H9 (cell line): ENCODE results near the gene RNF145. TPM values are rescaled to one million over a fixed set of nuclear protein-coding genes. Genes with fewer than 3 reads are reported as not detected.
A peak's percentile ranks its signal among the peaks of the same experiment; 100 is the strongest.

Source experiments
- DNase-seq: peaks from one replicate; pipeline ENCODE4 v3.0.0-alpha.2; 2017
- H2AFZ ChIP-seq: one replicate; pipeline ENCODE4 v1.6.1; 2013; ENCODE audit warnings: mild to moderate bottlenecking, low read length, control low read depth, moderate library complexity
- H2AK5ac ChIP-seq: 2 replicates; pipeline ENCODE4 v1.6.1; 2013; ENCODE audit warnings: low read length, control low read depth, mixed read lengths; ENCODE audit not compliant: insufficient read length
- H2BK120ac ChIP-seq: one replicate; pipeline ENCODE4 v1.6.1; 2013; ENCODE audit warnings: low read depth, mild to moderate bottlenecking, low read length, control low read depth, inconsistent platforms; ENCODE audit not compliant: poor library complexity, severe bottlenecking
- H2BK12ac ChIP-seq: 2 replicates; pipeline ENCODE4 v1.6.1; 2013; ENCODE audit warnings: low read length, control low read depth, mixed read lengths, low read depth; ENCODE audit not compliant: insufficient read length
- H2BK15ac ChIP-seq: 2 replicates; pipeline ENCODE4 v1.6.1; 2013; ENCODE audit warnings: low read depth, low read length, control low read depth
- H2BK20ac ChIP-seq: one replicate; pipeline ENCODE4 v1.6.1; 2013; ENCODE audit warnings: low read depth, mild to moderate bottlenecking, low read length, control low read depth, inconsistent platforms; ENCODE audit not compliant: poor library complexity, severe bottlenecking
- H2BK5ac ChIP-seq: 2 replicates; pipeline ENCODE4 v1.6.1; 2013; ENCODE audit warnings: low read length, control low read depth, mixed read lengths; ENCODE audit not compliant: insufficient read length
- H3K14ac ChIP-seq: 2 replicates; pipeline ENCODE4 v1.6.1; 2013; ENCODE audit warnings: low read length, control low read depth; ENCODE audit not compliant: insufficient read depth
- H3K18ac ChIP-seq: 2 replicates; pipeline ENCODE4 v1.6.1; 2013; ENCODE audit warnings: low read depth, mild to moderate bottlenecking, mixed read lengths, low read length, control low read depth; ENCODE audit not compliant: insufficient read length
- H3K23ac ChIP-seq: 2 replicates; pipeline ENCODE4 v1.6.1; 2013; ENCODE audit warnings: low read length, control low read depth, mixed read lengths, low read depth; ENCODE audit not compliant: insufficient read length
- H3K23me2 ChIP-seq: 2 replicates; pipeline ENCODE4 v1.6.1; 2013; ENCODE audit warnings: low read depth, mild to moderate bottlenecking, mixed read lengths, low read length, control low read depth; ENCODE audit not compliant: insufficient read length, poor library complexity, severe bottlenecking
- H3K27ac ChIP-seq: 2 replicates; pipeline ENCODE4 v1.5.1; 2013; ENCODE audit warnings: low read length, control low read depth, mixed read lengths, low read depth; ENCODE audit not compliant: insufficient read length
- H3K27me3 ChIP-seq: 2 replicates; pipeline ENCODE4 v1.6.1; 2013; ENCODE audit warnings: low read length, control low read depth, inconsistent platforms; ENCODE audit not compliant: insufficient read depth
- H3K4ac ChIP-seq: 2 replicates; pipeline ENCODE4 v1.6.1; 2013; ENCODE audit warnings: low read depth, mild to moderate bottlenecking, control low read depth, inconsistent platforms, low read length, moderate library complexity
- H3K4me1 ChIP-seq: 2 replicates; pipeline ENCODE4 v1.6.1; 2013; ENCODE audit warnings: low read length, control low read depth, inconsistent platforms; ENCODE audit not compliant: insufficient read depth
- H3K4me2 ChIP-seq: 2 replicates; pipeline ENCODE4 v1.6.1; 2013; ENCODE audit warnings: low read length, control low read depth, mixed read lengths; ENCODE audit not compliant: insufficient read length, insufficient read depth
- H3K56ac ChIP-seq: 2 replicates; pipeline ENCODE4 v1.6.1; 2013; ENCODE audit warnings: low read depth, mild to moderate bottlenecking, mixed read lengths, low read length, control low read depth; ENCODE audit not compliant: insufficient read length
- H3K79me1 ChIP-seq: 2 replicates; pipeline ENCODE4 v1.6.1; 2013; ENCODE audit warnings: low read depth, mild to moderate bottlenecking, moderate library complexity, low read length, control low read depth, inconsistent platforms; ENCODE audit not compliant: insufficient read depth, poor library complexity, severe bottlenecking
- H3K79me2 ChIP-seq: 2 replicates; pipeline ENCODE4 v1.6.1; 2013; ENCODE audit warnings: low read length, control low read depth, inconsistent platforms; ENCODE audit not compliant: insufficient read depth
- H3K9ac ChIP-seq: 2 replicates; pipeline ENCODE4 v1.6.1; 2013; ENCODE audit warnings: low read length, control low read depth, mixed read lengths; ENCODE audit not compliant: insufficient read length; ENCODE audit errors: extremely low read depth
- H3K9me3 ChIP-seq: one replicate; pipeline ENCODE4 v1.6.1; 2013; ENCODE audit warnings: low read depth, low read length, inconsistent platforms; ENCODE audit not compliant: control insufficient read depth
- H3T11ph ChIP-seq: one replicate; pipeline ENCODE4 v1.6.1; 2013; ENCODE audit warnings: mild to moderate bottlenecking, low read length, control low read depth, inconsistent platforms
- H4K20me1 ChIP-seq: one replicate; pipeline ENCODE4 v1.6.1; 2013; ENCODE audit not compliant: control insufficient read depth, insufficient read length, insufficient read depth
- H4K5ac ChIP-seq: 2 replicates; pipeline ENCODE4 v1.6.1; 2013; ENCODE audit warnings: low read depth, mild to moderate bottlenecking, mixed read lengths, low read length, control low read depth; ENCODE audit not compliant: insufficient read length
- H4K8ac ChIP-seq: replicated peaks from 2 replicates; pipeline ENCODE4 v1.6.1; 2013; ENCODE audit warnings: low read length, control low read depth, mixed read lengths, low read depth; ENCODE audit not compliant: insufficient read length
- H4K91ac ChIP-seq: 2 replicates; pipeline ENCODE4 v1.6.1; 2013; ENCODE audit warnings: low read depth, mild to moderate bottlenecking, moderate library complexity, mixed read lengths, low read length, control low read depth; ENCODE audit not compliant: insufficient read length
- H3K27ac Mint-ChIP-seq, 3 experiments: 2 replicates in 2 of 3; 3 replicates in 1 of 3; pipeline ENCODE4 v1.8.0; 2020 to 2021; ENCODE audit warnings: mixed read lengths in 3 of 3, mild to moderate bottlenecking in 1 of 3, moderate library complexity in 1 of 3
- H3K27me3 Mint-ChIP-seq: 2 replicates; pipeline ENCODE4 v1.8.0; 2021; ENCODE audit warnings: low read depth, mild to moderate bottlenecking, moderate library complexity, mixed read lengths
- H3K36me3 Mint-ChIP-seq, 3 experiments: 2 replicates in 2 of 3; 3 replicates in 1 of 3; pipeline ENCODE4 v1.8.0; 2020 to 2021; ENCODE audit warnings: low read depth in 3 of 3, mixed read lengths in 3 of 3; ENCODE audit not compliant: insufficient read depth in 1 of 3
- H3K4me1 Mint-ChIP-seq, 2 experiments: 2 replicates each; pipeline ENCODE4 v1.8.0; 2020; ENCODE audit warnings: mixed read lengths in 2 of 2
- H3K4me3 Mint-ChIP-seq, 2 experiments: 2 replicates in 1 of 2; 3 replicates in 1 of 2; pipeline ENCODE4 v1.8.0; 2020 to 2021; ENCODE audit warnings: mild to moderate bottlenecking in 2 of 2, mixed read lengths in 2 of 2, moderate library complexity in 1 of 2
- H3K9me3 Mint-ChIP-seq, 2 experiments: 2 replicates in 1 of 2; 3 replicates in 1 of 2; pipeline ENCODE4 v1.8.0; 2020; ENCODE audit warnings: mild to moderate bottlenecking in 2 of 2, mixed read lengths in 2 of 2, moderate library complexity in 1 of 2
- CTCF ChIP-seq: fragments of 200-600 bp; sonication (generic); conservative IDR thresholded peaks from 3 replicates; pipeline ENCODE4 v1.8.0; 2021; ENCODE audit warnings: antibody characterized with exemption, mild to moderate bottlenecking
- WGBS: extraction: QIAGEN DNeasy Blood & Tissue Kit; methylation state at CpG from one replicate; pipeline ENCODE4 v1.1.7; 2013; ENCODE audit warnings: missing lambda C conversion rate, low lambda C conversion rate, mixed read lengths; ENCODE audit not compliant: insufficient read length; ENCODE audit errors: extremely low coverage; 5-methylcytosine and 5-hydroxymethylcytosine counted together
- total RNA-seq: library from RNA; stranded (reverse); gene quantifications from 2 replicates; pipeline ENCODE4 v1.2.1, GENCODE V29; 2021

Gene RNF145
- total RNA-seq, 1 experiment from 2014 or later: 59.1 TPM

GRCh38 chr5:159199225-159199624 lies 10.1 kb downstream of the RNF145 start:
- WGBS: no CpG with 5 or more reads among the region's 3 CpGs

More at GRCh38 chr5:159199225-159199624, 10.1 kb downstream of the RNF145 start:
- no peak overlapping the region for H3K9ac ChIP-seq
- H4K91ac ChIP-seq: no peak overlapping the region
- no peaks in the 10 kb centered on the region; the same call in 1 of the 2 replicates for H3K4me1 ChIP-seq
- no peak overlapping the region for H4K8ac ChIP-seq
- no peak overlapping the region for H2BK5ac ChIP-seq
- no peak overlapping the region for H3K56ac ChIP-seq
- no peaks in the 10 kb centered on the region for H4K20me1 ChIP-seq
- H3K4ac ChIP-seq: no peak overlapping the region
- no peak overlapping the region for H2AK5ac ChIP-seq
- H3K4me1 Mint-ChIP-seq: peaks cover 7 to 13% of the 10 kb centered on the region in 2 experiments
- H2BK120ac ChIP-seq: no peak overlapping the region
- H2BK12ac ChIP-seq: no peak overlapping the region
- no peaks in the 10 kb centered on the region for H3K27me3 Mint-ChIP-seq
- peaks cover 2% of the 10 kb centered on the region; the same call in 1 of the 2 replicates for H3K79me2 ChIP-seq
- H3K27ac Mint-ChIP-seq: peak overlapping the region in 1 of 3 experiments; percentile 42; a peak in 1 of 7 replicates
- H3K14ac ChIP-seq: no peak overlapping the region
- peaks cover under 1% of the 10 kb centered on the region for H3K79me1 ChIP-seq
- no peak overlapping the region for H4K5ac ChIP-seq
- no peak overlapping the region for H3K27ac ChIP-seq
- H3K23ac ChIP-seq: no peak overlapping the region
- H2BK20ac ChIP-seq: no peak overlapping the region
- no peaks in the 10 kb centered on the region for H3K23me2 ChIP-seq
- no peak overlapping the region for H3K18ac ChIP-seq
- H3K27me3 ChIP-seq: no peaks in the 10 kb centered on the region
- no peaks in the 10 kb centered on the region for H3K9me3 ChIP-seq
- no peak overlapping the region for H2BK15ac ChIP-seq
- no peak overlapping the region for H3K4me3 Mint-ChIP-seq
- H3K9me3 Mint-ChIP-seq: no peaks in the 10 kb centered on the region
- H3K36me3 Mint-ChIP-seq: peaks cover 6 to 20% (median 14%) of the 10 kb centered on the region in 3 experiments; a peak in 5 of 7 replicates
- no peak overlapping the region for H3T11ph ChIP-seq
- no peak overlapping the region for H2AFZ ChIP-seq
- H3K4me2 ChIP-seq: no peak overlapping the region
- no peak for TF ChIP-seq CTCF
- no peak for DNase-seq
